SK-N-SH (cell line): ENCODE results near the gene EBP. TPM values are rescaled to one million over a fixed set of nuclear protein-coding genes. Genes with fewer than 3 reads are reported as not detected.

Experiments
- CTCF ChIA-PET: fragments of 300-600, 350-600 bp; formaldehyde crosslinking; extraction: SDS; loops from one replicate; lab custom pipeline; 2021; lab: Yijun Ruan, JAX
- POLR2A ChIA-PET: fragments of 350-600 bp; sonication (Branson Sonifier 250); formaldehyde crosslinking; extraction: SDS; loops from one replicate; lab custom pipeline; 2020; ENCODE audit warnings: antibody characterized with exemption, inconsistent platforms; lab: Yijun Ruan, JAX
- DNase-seq: peaks from one replicate; pipeline ENCODE4 v3.0.0; 2012
- H2AFZ ChIP-seq: fragments of 200-600 bp; sonication (generic); 2 replicates; pipeline ENCODE4 v1.8.1; 2016; ENCODE audit warnings: antibody characterized with exemption, mild to moderate bottlenecking, low read depth
- H3F3A ChIP-seq: fragments of 200-600 bp; sonication (generic); replicated peaks from 2 replicates; pipeline ENCODE3; 2016; ENCODE audit warnings: antibody characterized with exemption, mild to moderate bottlenecking; ENCODE audit not compliant: insufficient read depth
- H3K27ac ChIP-seq, 2 experiments: fragments of 200-500 bp in 1 of 2; fragments of 200-600 bp in 1 of 2; sonication (Bioruptor generic) in 1 of 2; sonication (generic), shearing (Covaris generic) in 1 of 2; 2 replicates each; pipeline versions ENCODE4 v1.5.1 to v1.6.1; 2014 to 2016; ENCODE audit warnings: low read depth in 2 of 2, inconsistent platforms in 1 of 2, low read length in 1 of 2, mild to moderate bottlenecking in 1 of 2, mixed read lengths in 1 of 2
- H3K27me3 ChIP-seq: fragments of 200-600 bp; sonication (generic), shearing (Covaris generic); 2 replicates; pipeline ENCODE4 v1.6.1; 2016; ENCODE audit warnings: mixed run types; ENCODE audit not compliant: insufficient read depth
- H3K36me3 ChIP-seq, 2 experiments: fragments of 200-500 bp in 1 of 2; fragments of 200-600 bp in 1 of 2; sonication (Bioruptor generic) in 1 of 2; sonication (generic) in 1 of 2; replicated peaks in 1 of 2; 2 replicates each; pipeline versions ENCODE3 to v1.5.1; 2014 to 2016; ENCODE audit warnings: low read length in 1 of 2, mild to moderate bottlenecking in 1 of 2; ENCODE audit not compliant: insufficient read depth in 2 of 2, control insufficient read depth in 1 of 2
- H3K4me1 ChIP-seq, 2 experiments: fragments of 200-500 bp in 1 of 2; fragments of 200-600 bp in 1 of 2; sonication (Bioruptor generic) in 1 of 2; sonication (generic), shearing (Covaris generic) in 1 of 2; 2 replicates each; pipeline versions ENCODE4 v1.5.1 to v1.6.1; 2014 to 2016; ENCODE audit warnings: low read depth in 1 of 2, low read length in 1 of 2, mixed run types in 1 of 2; ENCODE audit not compliant: insufficient read depth in 2 of 2, control insufficient read depth in 1 of 2
- H3K4me2 ChIP-seq: fragments of 200-600 bp; sonication (generic), shearing (Covaris generic); 2 replicates; pipeline ENCODE4 v1.6.1; 2017; ENCODE audit warnings: mixed run types
- H3K4me3 ChIP-seq, 2 experiments: fragments of 200-500 bp in 1 of 2; fragments of 200-600 bp in 1 of 2; sonication (Bioruptor generic) in 1 of 2; sonication (generic), shearing (Covaris generic) in 1 of 2; 2 replicates each; pipeline versions ENCODE4 v1.5.1 to v1.8.1; 2014 to 2016; ENCODE audit warnings: low read depth in 2 of 2, inconsistent platforms in 1 of 2, low read length in 1 of 2, mild to moderate bottlenecking in 1 of 2, mixed read lengths in 1 of 2, moderate library complexity in 1 of 2
- H3K79me2 ChIP-seq: fragments of 200-600 bp; sonication (generic); 2 replicates; pipeline ENCODE4 v1.8.1; 2017; ENCODE audit warnings: mild to moderate bottlenecking; ENCODE audit not compliant: insufficient read depth
- H3K9ac ChIP-seq: fragments of 200-600 bp; sonication (generic); 2 replicates; pipeline ENCODE4 v1.6.1; 2017; ENCODE audit warnings: mixed run types
- H3K9me2 ChIP-seq: fragments of 200-600 bp; sonication (generic); 2 replicates; pipeline ENCODE4 v1.6.1; 2017; ENCODE audit warnings: mixed run types
- H3K9me3 ChIP-seq: fragments of 200-600 bp; sonication (generic); 2 replicates; pipeline ENCODE4 v1.6.1; 2017; ENCODE audit warnings: mixed run types, mild to moderate bottlenecking, moderate library complexity
- H4K20me1 ChIP-seq: fragments of 200-600 bp; sonication (generic); 2 replicates; pipeline ENCODE4 v1.6.1; 2017; ENCODE audit warnings: mild to moderate bottlenecking, mixed run types; ENCODE audit not compliant: insufficient read depth
- ELF1 ChIP-seq: IDR thresholded peaks from 2 replicates; pipeline ENCODE4 v1.4.0; 2012
- FOXJ3 ChIP-seq: sonication (generic); formaldehyde crosslinking; IDR thresholded peaks from 2 replicates; pipeline ENCODE4 v1.5.1; 2020; ENCODE audit warnings: mild to moderate bottlenecking, missing genetic modification reagents
- GATA2 ChIP-seq: sonication (generic); formaldehyde crosslinking; IDR thresholded peaks from 2 replicates; pipeline ENCODE4 v1.5.0; 2020; ENCODE audit warnings: mild to moderate bottlenecking, missing genetic modification reagents
- JUND ChIP-seq: IDR thresholded peaks from 2 replicates; pipeline ENCODE4 v1.4.0; 2012
- MXI1 ChIP-seq: IDR thresholded peaks from 2 replicates; pipeline ENCODE4 v1.6.1; 2012; ENCODE audit warnings: mild to moderate bottlenecking, low read depth, low read length, improper control_type of control experiment
- NFIC ChIP-seq: IDR thresholded peaks from 2 replicates; pipeline ENCODE4 v1.4.0; 2012; ENCODE audit warnings: borderline replicate concordance
- RAD21 ChIP-seq: IDR thresholded peaks from 2 replicates; pipeline ENCODE4 v1.6.1; 2012; ENCODE audit warnings: mild to moderate bottlenecking, low read length
- RCOR1 ChIP-seq: fragments of 150-350 bp; IDR thresholded peaks from 2 replicates; pipeline ENCODE4 v1.6.1; 2017; ENCODE audit warnings: antibody characterized with exemption, low read length
- RXRA ChIP-seq: IDR thresholded peaks from 2 replicates; pipeline ENCODE4 v1.4.0; 2012; ENCODE audit warnings: low read depth, mild to moderate bottlenecking, borderline replicate concordance
- TCF12 ChIP-seq: IDR thresholded peaks from 2 replicates; pipeline ENCODE4 v1.4.0; 2012
- WGBS: methylation state at CpG from one replicate; pipeline ENCODE4 v1.1.6; 2017; ENCODE audit warnings: low lambda C conversion rate; 5-methylcytosine and 5-hydroxymethylcytosine counted together
- polyA plus RNA-seq, 3 experiments: library from polyadenylated mRNA; depleted of rRNA; stranded (reverse); fragments of >200 nt; gene quantifications; 2 replicates each; pipeline ENCODE4 v1.2.3, GENCODE V29; 2012
- TF ChIP-seq, protein P1 (sequence below): IDR thresholded peaks from 2 replicates; pipeline ENCODE4 v1.4.0; 2012; ENCODE audit warnings: low read depth
- TF ChIP-seq, protein P2 (sequence below): fragments of 150-350 bp; IDR thresholded peaks from 2 replicates; pipeline ENCODE4 v1.6.1; 2017; ENCODE audit warnings: antibody characterized with exemption, low read length, low read depth, borderline replicate concordance
- TF ChIP-seq, protein P3 (sequence below): IDR thresholded peaks from 2 replicates; pipeline ENCODE4; 2012
- TF ChIP-seq, protein P4 (sequence below): IDR thresholded peaks from 2 replicates; pipeline ENCODE4 v1.4.0; 2012; ENCODE audit warnings: low read depth, borderline replicate concordance
- TF ChIP-seq, protein P5 (sequence below): fragments of 200-600 bp; sonication (generic); IDR thresholded peaks from 2 replicates; pipeline ENCODE4 v1.6.1; 2017; ENCODE audit warnings: antibody characterized with exemption, mild to moderate bottlenecking, moderate library complexity

EBP gene
- polyA plus RNA-seq, 1 of the 3 experiments (the other 2 are of a cell fraction): 30.2 TPM

DNA sequence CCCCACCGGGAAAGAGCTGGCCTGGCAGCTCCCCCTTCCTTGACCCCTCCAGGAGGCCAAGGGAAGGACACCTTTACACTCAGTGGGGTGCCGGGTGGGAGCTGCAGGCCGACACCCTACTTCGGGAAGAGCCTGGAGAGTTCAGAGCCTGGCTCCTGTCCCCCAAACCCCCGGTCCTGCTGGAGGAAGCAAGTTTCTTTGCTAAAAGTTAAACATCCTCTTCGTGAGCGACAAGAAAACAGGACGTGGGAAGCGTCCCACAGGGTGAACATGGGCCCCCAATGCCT lies 48.0 kb upstream of the EBP start:
- TF ChIP-seq, protein P1, sequence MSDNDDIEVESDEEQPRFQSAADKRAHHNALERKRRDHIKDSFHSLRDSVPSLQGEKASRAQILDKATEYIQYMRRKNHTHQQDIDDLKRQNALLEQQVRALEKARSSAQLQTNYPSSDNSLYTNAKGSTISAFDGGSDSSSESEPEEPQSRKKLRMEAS: no peak
- no peak for TF ChIP-seq RCOR1
- no peak for TF ChIP-seq GATA2 (CRISPR knock-in tag)
- no peak for TF ChIP-seq NFIC
- TF ChIP-seq, protein P2, sequence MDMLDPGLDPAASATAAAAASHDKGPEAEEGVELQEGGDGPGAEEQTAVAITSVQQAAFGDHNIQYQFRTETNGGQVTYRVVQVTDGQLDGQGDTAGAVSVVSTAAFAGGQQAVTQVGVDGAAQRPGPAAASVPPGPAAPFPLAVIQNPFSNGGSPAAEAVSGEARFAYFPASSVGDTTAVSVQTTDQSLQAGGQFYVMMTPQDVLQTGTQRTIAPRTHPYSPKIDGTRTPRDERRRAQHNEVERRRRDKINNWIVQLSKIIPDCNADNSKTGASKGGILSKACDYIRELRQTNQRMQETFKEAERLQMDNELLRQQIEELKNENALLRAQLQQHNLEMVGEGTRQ: no peak
- TF ChIP-seq ELF1: no peak
- no peak for TF ChIP-seq FOXJ3 (CRISPR knock-in tag)
- TF ChIP-seq MXI1: no peak
- no peak for TF ChIP-seq RXRA
- no peak for TF ChIP-seq TCF12
- TF ChIP-seq, protein P3, sequence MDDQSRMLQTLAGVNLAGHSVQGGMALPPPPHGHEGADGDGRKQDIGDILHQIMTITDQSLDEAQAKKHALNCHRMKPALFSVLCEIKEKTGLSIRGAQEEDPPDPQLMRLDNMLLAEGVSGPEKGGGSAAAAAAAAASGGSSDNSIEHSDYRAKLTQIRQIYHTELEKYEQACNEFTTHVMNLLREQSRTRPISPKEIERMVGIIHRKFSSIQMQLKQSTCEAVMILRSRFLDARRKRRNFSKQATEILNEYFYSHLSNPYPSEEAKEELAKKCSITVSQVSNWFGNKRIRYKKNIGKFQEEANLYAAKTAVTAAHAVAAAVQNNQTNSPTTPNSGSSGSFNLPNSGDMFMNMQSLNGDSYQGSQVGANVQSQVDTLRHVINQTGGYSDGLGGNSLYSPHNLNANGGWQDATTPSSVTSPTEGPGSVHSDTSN: no peak
- no peak for TF ChIP-seq JUND
- CTCF ChIA-PET: no interaction called here
- Histone ChIP-seq H3K4me2 (no peak overlapping the region), H3F3A (no peaks in the 10 kb centered on the region), H3K27me3 (no peaks in the 10 kb centered on the region; the same call in 1 of the 2 replicates), H3K4me3 (no peak overlapping the region), H4K20me1 (peaks cover 2% of the 10 kb centered on the region; the same call in 1 of the 2 replicates), H3K9me3 (no peaks in the 10 kb centered on the region), H3K4me1 (peaks cover 0 to 4% of the 10 kb centered on the region in 2 experiments; a peak in 1 of 4 replicates), H3K79me2 (peaks cover 24% of the 10 kb centered on the region), H3K9ac (no peak overlapping the region), H2AFZ (no peak overlapping the region), H3K27ac (no peak overlapping the region), H3K9me2 (no peaks in the 10 kb centered on the region), H3K36me3 (no peaks in the 10 kb centered on the region)
- POLR2A ChIA-PET: no interaction called here
- WGBS: 54% methylated on average over 7 of the region's 9 CpGs
- peak; percentile 11 for DNase-seq

DNA sequence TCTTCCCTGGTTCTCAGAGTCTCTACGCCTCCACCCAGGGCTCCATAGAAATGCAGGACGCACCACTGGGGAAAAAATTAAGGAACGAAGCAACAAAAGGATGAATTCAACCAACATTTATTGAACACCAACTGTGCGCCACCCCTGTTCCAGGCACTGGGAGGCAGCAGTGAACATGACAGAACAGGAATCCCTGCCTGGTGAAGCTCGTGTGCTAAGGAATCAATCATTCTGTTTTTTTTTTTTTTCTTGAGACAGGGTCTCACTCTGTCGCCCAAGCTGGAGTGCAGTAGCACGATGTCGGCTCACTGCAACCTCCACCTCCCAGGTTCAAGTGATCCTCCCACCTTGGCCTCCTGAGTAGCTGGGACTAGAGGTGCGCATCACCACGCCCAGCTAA lies 47.5 kb upstream of the EBP start:
- Histone ChIP-seq H3K4me1 (peaks cover 0 to 4% of the 10 kb centered on the region in 2 experiments; a peak in 1 of 4 replicates), H3K27me3 (no peaks in the 10 kb centered on the region; the same call in 1 of the 2 replicates), H3K4me3 (no peak overlapping the region), H3K9me2 (no peaks in the 10 kb centered on the region), H3K36me3 (no peaks in the 10 kb centered on the region), H3K9me3 (no peaks in the 10 kb centered on the region), H3K79me2 (peaks cover 27% of the 10 kb centered on the region), H3K27ac (no peak overlapping the region), H4K20me1 (peaks cover 3% of the 10 kb centered on the region; the same call in 1 of the 2 replicates), H3K4me2 (no peak overlapping the region), H3K9ac (no peak overlapping the region), H2AFZ (no peak overlapping the region), H3F3A (no peaks in the 10 kb centered on the region)
- TF ChIP-seq, protein P4, sequence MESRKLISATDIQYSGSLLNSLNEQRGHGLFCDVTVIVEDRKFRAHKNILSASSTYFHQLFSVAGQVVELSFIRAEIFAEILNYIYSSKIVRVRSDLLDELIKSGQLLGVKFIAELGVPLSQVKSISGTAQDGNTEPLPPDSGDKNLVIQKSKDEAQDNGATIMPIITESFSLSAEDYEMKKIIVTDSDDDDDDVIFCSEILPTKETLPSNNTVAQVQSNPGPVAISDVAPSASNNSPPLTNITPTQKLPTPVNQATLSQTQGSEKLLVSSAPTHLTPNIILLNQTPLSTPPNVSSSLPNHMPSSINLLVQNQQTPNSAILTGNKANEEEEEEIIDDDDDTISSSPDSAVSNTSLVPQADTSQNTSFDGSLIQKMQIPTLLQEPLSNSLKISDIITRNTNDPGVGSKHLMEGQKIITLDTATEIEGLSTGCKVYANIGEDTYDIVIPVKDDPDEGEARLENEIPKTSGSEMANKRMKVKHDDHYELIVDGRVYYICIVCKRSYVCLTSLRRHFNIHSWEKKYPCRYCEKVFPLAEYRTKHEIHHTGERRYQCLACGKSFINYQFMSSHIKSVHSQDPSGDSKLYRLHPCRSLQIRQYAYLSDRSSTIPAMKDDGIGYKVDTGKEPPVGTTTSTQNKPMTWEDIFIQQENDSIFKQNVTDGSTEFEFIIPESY: no peak
- no peak for TF ChIP-seq RCOR1
- TF ChIP-seq, protein P1: no peak
- TF ChIP-seq RAD21: peak; percentile 28; the same call in 1 of the 2 replicates
- TF ChIP-seq, protein P5, sequence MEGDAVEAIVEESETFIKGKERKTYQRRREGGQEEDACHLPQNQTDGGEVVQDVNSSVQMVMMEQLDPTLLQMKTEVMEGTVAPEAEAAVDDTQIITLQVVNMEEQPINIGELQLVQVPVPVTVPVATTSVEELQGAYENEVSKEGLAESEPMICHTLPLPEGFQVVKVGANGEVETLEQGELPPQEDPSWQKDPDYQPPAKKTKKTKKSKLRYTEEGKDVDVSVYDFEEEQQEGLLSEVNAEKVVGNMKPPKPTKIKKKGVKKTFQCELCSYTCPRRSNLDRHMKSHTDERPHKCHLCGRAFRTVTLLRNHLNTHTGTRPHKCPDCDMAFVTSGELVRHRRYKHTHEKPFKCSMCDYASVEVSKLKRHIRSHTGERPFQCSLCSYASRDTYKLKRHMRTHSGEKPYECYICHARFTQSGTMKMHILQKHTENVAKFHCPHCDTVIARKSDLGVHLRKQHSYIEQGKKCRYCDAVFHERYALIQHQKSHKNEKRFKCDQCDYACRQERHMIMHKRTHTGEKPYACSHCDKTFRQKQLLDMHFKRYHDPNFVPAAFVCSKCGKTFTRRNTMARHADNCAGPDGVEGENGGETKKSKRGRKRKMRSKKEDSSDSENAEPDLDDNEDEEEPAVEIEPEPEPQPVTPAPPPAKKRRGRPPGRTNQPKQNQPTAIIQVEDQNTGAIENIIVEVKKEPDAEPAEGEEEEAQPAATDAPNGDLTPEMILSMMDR: peak; percentile 44
- peak; percentile 42 for DNase-seq
- ChIA-PET CTCF (interaction anchor here (0.8 to 1.5 kb wide), 4 partner anchors 11 to 46 kb away, joined by 3 read pairs; no protein-coding TSS in a partner anchor), POLR2A (no interaction called here)
- 57% methylated on average over 10 of the region's 10 CpGs for WGBS
